ENCODE results near the gene RUVBL1.

The RUVBL1 gene

GRCh38 chr3:128071771-128072453, 51.7 kb downstream of the RUVBL1 start:
- no peak for TF ChIP-seq CTCF (IDR thresholded peaks at IDR 0.05; ENCODE audit: low read depth, low read length, missing control alignments)
- H3K4me3 ChIP-seq (replicated peaks; ENCODE audit: low read depth, low read length) = no peak overlapping the region
- no peak for DNase-seq (ENCODE audit: extremely low read depth, low read depth)

DNA sequence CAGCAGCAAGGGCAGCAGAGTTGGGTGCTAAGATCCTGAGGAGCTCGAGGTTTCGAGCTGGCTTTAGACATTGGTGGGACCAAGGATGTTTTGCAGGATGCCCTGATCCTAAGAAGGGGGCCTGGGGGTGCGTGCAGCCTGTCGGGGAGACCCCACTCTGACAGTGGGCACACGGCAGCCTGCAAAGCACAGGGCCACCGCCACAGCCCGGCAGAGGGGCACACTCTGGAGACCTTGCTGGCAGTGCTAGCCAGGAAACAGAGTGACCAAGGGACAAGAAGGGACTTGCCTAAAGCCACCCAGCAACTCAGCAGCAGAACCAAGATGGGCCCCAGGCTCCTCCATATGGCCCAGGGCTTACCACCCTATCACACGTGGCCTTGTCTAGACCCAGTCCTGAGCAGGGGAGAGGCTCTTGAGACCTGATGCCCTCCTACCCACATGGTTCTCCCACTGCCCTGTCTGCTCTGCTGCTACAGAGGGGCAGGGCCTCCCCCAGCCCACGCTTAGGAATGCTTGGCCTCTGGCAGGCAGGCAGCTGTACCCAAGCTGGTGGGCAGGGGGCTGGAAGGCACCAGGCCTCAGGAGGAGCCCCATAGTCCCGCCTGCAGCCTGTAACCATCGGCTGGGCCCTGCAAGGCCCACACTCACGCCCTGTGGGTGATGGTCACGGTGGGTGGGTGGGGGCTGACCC, 52.6 kb downstream of the RUVBL1 start:
- no peak for DNase-seq (ENCODE audit: extremely low read depth, low read depth)

GRCh38 chr3:128069271-128069670, 54.3 kb downstream of the RUVBL1 start:
- H3K4me3 ChIP-seq (replicated peaks; ENCODE audit: low read depth, low read length) = no peak overlapping the region
- DNase-seq (ENCODE audit: extremely low read depth, low read depth) = no peak
- no peak for TF ChIP-seq CTCF (IDR thresholded peaks at IDR 0.05; ENCODE audit: low read depth, low read length, missing control alignments)

More for the DNA sequence above, 52.6 kb downstream of the RUVBL1 start:
- TF ChIP-seq CTCF (IDR thresholded peaks at IDR 0.05; ENCODE audit: low read depth, low read length, missing control alignments) = no peak
- H3K4me3 ChIP-seq (replicated peaks; ENCODE audit: low read depth, low read length) = no peak overlapping the region

GRCh38 chr3:128068156-128068620, 55.4 kb downstream of the RUVBL1 start:
- no peak overlapping the region for H3K4me3 ChIP-seq (replicated peaks; ENCODE audit: low read depth, low read length)
- TF ChIP-seq CTCF (IDR thresholded peaks at IDR 0.05; ENCODE audit: low read depth, low read length, missing control alignments) = peak; percentile 61
- DNase-seq (ENCODE audit: extremely low read depth, low read depth) = no peak

DNA sequence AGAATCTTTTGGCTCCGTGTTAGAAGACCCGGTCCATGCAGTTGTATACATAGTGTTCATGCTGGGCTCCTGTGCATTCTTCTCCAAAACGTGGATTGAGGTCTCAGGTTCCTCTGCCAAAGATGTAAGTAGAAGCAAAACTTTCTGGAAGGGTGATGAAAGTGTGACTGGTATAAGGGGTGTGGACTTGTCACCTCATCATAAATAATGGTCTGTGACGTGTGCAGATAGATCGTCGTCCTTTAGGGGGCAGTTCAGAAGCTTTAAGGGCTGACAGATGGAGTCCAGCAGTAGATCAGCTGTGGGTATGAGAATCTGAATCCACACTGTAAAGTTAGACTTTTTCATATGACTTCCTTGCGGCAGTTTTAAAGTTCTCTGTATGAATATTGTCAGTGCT, 56.1 kb downstream of the RUVBL1 start:
- DNase-seq (ENCODE audit: extremely low read depth, low read depth) = no peak
- H3K4me3 ChIP-seq (replicated peaks; ENCODE audit: low read depth, low read length) = no peak overlapping the region
- TF ChIP-seq CTCF (IDR thresholded peaks at IDR 0.05; ENCODE audit: low read depth, low read length, missing control alignments) = no peak

- DNase-seq (ENCODE audit: extremely low read depth, low read depth) = no peak
- TF ChIP-seq CTCF (IDR thresholded peaks at IDR 0.05; ENCODE audit: low read depth, low read length, missing control alignments) = no peak
- H3K4me3 ChIP-seq (replicated peaks; ENCODE audit: low read depth, low read length) = no peak overlapping the region
These were observed 56.9 kb downstream of the RUVBL1 start for GRCh38 chr3:128066676-128067075.

All from HFF-Myc (cell line).